ENCODE results near the gene RBMX.

Gene RBMX

GRCh38 chrX:136909119-136909705 is 28.7 kb upstream of the RBMX start (continued):
- TF ChIP-seq ZNF777 (tag by site-specific recombination; IDR thresholded peaks at IDR 0.05; ENCODE audit: borderline replicate concordance) = no peak
- TF ChIP-seq SP7 (tag by site-specific recombination; IDR thresholded peaks at IDR 0.05) = no peak
- no peak for TF ChIP-seq ZNF292 (tag by site-specific recombination; IDR thresholded peaks at IDR 0.05; ENCODE audit: borderline replicate concordance, low read depth)
- TF ChIP-seq, protein P1, sequence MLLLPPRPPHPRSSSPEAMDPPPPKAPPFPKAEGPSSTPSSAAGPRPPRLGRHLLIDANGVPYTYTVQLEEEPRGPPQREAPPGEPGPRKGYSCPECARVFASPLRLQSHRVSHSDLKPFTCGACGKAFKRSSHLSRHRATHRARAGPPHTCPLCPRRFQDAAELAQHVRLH (tag by site-specific recombination; IDR thresholded peaks at IDR 0.05) = no peak
- TF ChIP-seq ZNF341 (tag by site-specific recombination; IDR thresholded peaks at IDR 0.05; ENCODE audit: low read depth) = peak; percentile 73
- TF ChIP-seq INSM2 (tag by site-specific recombination; IDR thresholded peaks at IDR 0.05) = no peak
- TF ChIP-seq, protein P2, sequence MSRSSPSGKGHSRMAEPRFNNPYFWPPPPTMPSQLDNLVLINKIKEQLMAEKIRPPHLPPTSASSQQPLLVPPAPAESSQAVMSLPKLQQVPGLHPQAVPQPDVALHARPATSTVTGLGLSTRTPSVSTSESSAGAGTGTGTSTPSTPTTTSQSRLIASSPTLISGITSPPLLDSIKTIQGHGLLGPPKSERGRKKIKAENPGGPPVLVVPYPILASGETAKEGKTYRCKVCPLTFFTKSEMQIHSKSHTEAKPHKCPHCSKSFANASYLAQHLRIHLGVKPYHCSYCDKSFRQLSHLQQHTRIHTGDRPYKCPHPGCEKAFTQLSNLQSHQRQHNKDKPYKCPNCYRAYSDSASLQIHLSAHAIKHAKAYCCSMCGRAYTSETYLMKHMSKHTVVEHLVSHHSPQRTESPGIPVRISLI (tag by site-specific recombination; IDR thresholded peaks at IDR 0.05) = no peak
- TF ChIP-seq, protein P3, sequence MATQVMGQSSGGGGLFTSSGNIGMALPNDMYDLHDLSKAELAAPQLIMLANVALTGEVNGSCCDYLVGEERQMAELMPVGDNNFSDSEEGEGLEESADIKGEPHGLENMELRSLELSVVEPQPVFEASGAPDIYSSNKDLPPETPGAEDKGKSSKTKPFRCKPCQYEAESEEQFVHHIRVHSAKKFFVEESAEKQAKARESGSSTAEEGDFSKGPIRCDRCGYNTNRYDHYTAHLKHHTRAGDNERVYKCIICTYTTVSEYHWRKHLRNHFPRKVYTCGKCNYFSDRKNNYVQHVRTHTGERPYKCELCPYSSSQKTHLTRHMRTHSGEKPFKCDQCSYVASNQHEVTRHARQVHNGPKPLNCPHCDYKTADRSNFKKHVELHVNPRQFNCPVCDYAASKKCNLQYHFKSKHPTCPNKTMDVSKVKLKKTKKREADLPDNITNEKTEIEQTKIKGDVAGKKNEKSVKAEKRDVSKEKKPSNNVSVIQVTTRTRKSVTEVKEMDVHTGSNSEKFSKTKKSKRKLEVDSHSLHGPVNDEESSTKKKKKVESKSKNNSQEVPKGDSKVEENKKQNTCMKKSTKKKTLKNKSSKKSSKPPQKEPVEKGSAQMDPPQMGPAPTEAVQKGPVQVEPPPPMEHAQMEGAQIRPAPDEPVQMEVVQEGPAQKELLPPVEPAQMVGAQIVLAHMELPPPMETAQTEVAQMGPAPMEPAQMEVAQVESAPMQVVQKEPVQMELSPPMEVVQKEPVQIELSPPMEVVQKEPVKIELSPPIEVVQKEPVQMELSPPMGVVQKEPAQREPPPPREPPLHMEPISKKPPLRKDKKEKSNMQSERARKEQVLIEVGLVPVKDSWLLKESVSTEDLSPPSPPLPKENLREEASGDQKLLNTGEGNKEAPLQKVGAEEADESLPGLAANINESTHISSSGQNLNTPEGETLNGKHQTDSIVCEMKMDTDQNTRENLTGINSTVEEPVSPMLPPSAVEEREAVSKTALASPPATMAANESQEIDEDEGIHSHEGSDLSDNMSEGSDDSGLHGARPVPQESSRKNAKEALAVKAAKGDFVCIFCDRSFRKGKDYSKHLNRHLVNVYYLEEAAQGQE (tag by site-specific recombination; IDR thresholded peaks at IDR 0.05) = no peak
- TF ChIP-seq GLI2 (tag by site-specific recombination; IDR thresholded peaks at IDR 0.05; ENCODE audit: borderline replicate concordance, low read depth) = no peak
- peak; percentile 36; the same call in 1 of the 2 replicates for TF ChIP-seq ZBTB8A (tag by site-specific recombination; IDR thresholded peaks at IDR 0.05)
- TF ChIP-seq BCL11A (tag by site-specific recombination; IDR thresholded peaks at IDR 0.05; ENCODE audit: low read depth) = no peak

GRCh38 chrX:136907621-136908020 is 27.1 kb upstream of the RBMX start:
- Histone ChIP-seq H3K36me3 (ENCODE audit: control insufficient read depth in 2 of 2, insufficient read depth in 1 of 2, low read length in 2 of 2) (no peaks in the 10 kb centered on the region; a peak in 1 of 3 replicates), H3K4me3 (ENCODE audit: low read depth, low read length) (no peak overlapping the region), H3K4me1 (ENCODE audit: control insufficient read depth, insufficient read depth, low read length) (no peaks in the 10 kb centered on the region), H3K9me3 (ENCODE audit: control insufficient read depth, insufficient read depth, low read depth, low read length) (no peaks in the 10 kb centered on the region), H3K27ac (ENCODE audit: extremely low read depth, low read depth, low read length) (no peak overlapping the region)
- no peak for TF ChIP-seq BCL11A (tag by site-specific recombination; IDR thresholded peaks at IDR 0.05; ENCODE audit: low read depth)
- TF ChIP-seq ZNF112 (tag by site-specific recombination; IDR thresholded peaks at IDR 0.05) = no peak
- no peak for TF ChIP-seq ZNF311 (tag by site-specific recombination; IDR thresholded peaks at IDR 0.05; ENCODE audit: borderline replicate concordance)
- TF ChIP-seq ZNF132 (tag by site-specific recombination; IDR thresholded peaks at IDR 0.05; ENCODE audit: borderline replicate concordance) = no peak
- TF ChIP-seq, protein P4, sequence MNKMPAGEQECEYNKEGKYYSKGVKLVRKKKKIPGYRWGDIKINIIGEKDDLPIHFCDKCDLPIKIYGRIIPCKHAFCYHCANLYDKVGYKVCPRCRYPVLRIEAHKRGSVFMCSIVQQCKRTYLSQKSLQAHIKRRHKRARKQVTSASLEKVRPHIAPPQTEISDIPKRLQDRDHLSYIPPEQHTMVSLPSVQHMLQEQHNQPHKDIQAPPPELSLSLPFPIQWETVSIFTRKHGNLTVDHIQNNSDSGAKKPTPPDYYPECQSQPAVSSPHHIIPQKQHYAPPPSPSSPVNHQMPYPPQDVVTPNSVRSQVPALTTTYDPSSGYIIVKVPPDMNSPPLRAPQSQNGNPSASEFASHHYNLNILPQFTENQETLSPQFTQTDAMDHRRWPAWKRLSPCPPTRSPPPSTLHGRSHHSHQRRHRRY (tag by site-specific recombination; IDR thresholded peaks at IDR 0.05) = no peak
- TF ChIP-seq KLF7 (tag by site-specific recombination; IDR thresholded peaks at IDR 0.05; ENCODE audit: borderline replicate concordance) = no peak
- ChIA-PET CTCF (interaction anchor here (0.7 kb wide), 1 partner anchor 209 kb away, joined by 3 read pairs; no protein-coding TSS in a partner anchor), POLR2A (interaction anchor here (1.1 kb wide), 1 partner anchor 27 kb away, joined by 10 read pairs; the partner anchor contains the start of gene RBMX)
